ENCODE data around the gene SSTR1. TPM values are rescaled to one million over a fixed set of nuclear protein-coding genes. Genes with fewer than 3 reads are reported as not detected.

The SSTR1 gene
- total RNA-seq, 1 donor from 2014 or later = not detected

DNA sequence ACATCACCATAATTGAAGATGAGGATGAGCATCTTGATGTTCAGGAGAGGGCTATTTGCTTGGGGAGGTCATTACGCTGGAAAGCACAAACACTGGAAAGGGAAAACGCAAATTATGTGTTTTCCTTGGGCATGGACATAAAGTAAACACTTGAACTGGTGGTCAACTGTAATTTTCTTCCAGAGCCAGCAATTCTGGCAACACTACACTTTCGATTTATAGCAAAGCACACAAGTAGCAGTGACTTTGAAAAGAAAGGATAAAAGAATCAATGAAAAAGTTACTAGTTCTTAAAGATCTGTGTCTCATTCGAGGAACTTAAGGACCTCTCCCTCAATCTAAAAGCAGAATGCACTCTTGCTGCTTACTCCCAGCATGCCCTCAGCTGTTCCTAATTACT, 46.0 kb downstream of the SSTR1 start:
- Mint-ChIP-seq H3K27ac (no peak overlapping the region), H3K4me3 (no peak overlapping the region), H3K27me3 (ENCODE audit: insufficient read depth, low read depth) (peaks cover 21% of the 10 kb centered on the region), H3K9me3 (no peaks in the 10 kb centered on the region), H3K4me1 (no peaks in the 10 kb centered on the region), H3K36me3 (no peaks in the 10 kb centered on the region)
- Histone ChIP-seq H3F3A (ENCODE audit: low read depth) (no peaks in the 10 kb centered on the region), H3K9ac (no peak overlapping the region), H3K9me3 (ENCODE audit: low read depth) (no peaks in the 10 kb centered on the region), H3K4me2 (no peak overlapping the region), H3K79me2 (ENCODE audit: low read depth) (no peaks in the 10 kb centered on the region), H3K36me3 (no peaks in the 10 kb centered on the region), H3K4me3 (no peak overlapping the region), H3K27ac (no peak overlapping the region), H2AFZ (replicated peaks) (no peak overlapping the region), H3K27me3 (peaks cover 77% of the 10 kb centered on the region), H3K4me1 (no peaks in the 10 kb centered on the region), H4K20me1 (ENCODE audit: low read depth) (no peaks in the 10 kb centered on the region)
- no peak for DNase-seq (ENCODE audit: low spot score)
- TF ChIP-seq EZH2phosphoT487 (IDR thresholded peaks at IDR 0.05) = no peak
- TF ChIP-seq, protein P1, sequence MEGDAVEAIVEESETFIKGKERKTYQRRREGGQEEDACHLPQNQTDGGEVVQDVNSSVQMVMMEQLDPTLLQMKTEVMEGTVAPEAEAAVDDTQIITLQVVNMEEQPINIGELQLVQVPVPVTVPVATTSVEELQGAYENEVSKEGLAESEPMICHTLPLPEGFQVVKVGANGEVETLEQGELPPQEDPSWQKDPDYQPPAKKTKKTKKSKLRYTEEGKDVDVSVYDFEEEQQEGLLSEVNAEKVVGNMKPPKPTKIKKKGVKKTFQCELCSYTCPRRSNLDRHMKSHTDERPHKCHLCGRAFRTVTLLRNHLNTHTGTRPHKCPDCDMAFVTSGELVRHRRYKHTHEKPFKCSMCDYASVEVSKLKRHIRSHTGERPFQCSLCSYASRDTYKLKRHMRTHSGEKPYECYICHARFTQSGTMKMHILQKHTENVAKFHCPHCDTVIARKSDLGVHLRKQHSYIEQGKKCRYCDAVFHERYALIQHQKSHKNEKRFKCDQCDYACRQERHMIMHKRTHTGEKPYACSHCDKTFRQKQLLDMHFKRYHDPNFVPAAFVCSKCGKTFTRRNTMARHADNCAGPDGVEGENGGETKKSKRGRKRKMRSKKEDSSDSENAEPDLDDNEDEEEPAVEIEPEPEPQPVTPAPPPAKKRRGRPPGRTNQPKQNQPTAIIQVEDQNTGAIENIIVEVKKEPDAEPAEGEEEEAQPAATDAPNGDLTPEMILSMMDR (IDR thresholded peaks at IDR 0.05) = no peak
- no peak for TF ChIP-seq EZH2 (IDR thresholded peaks at IDR 0.05)

DNA sequence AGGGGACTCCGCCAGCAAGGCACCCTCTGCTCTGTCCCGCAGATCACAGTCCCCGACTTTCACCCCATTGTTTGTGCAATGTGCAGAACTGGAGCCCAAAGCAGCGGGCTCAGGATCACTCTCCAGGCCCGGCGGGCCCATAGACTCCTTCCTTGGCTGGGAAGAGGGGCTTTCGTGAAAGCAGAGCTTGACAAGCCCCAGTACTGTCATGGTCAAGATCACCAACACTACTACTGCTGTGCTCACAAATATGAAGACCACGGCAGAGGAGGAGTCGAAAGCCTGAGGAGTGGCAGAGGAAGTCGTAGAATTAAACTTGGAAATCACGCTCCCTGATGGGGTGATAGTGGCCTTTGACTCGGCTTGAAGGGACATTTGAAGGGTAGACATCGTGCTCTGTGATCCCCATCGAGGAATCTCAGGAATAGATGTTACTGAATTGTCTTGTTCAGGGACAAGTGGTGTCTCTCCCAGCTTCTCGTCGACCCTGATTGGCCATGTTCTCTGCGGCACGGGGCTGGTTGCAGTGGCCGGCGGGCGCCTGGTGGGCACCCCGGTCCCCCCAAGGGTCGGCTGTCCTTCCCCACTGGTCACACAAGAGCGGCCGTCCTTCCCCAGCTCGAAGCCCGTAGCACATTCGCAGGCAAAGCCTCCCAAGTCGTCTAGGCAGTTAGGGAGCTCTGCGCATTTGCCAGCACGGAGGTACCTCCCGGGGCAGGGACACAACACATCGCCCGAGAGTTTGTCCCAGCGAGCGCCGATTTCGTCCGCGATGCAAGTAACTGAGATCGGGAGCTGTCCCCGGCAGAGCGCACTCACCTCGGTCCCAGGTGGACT, 47.1 kb downstream of the SSTR1 start:
- H3K4me1 Mint-ChIP-seq = no peaks in the 10 kb centered on the region

DNA sequence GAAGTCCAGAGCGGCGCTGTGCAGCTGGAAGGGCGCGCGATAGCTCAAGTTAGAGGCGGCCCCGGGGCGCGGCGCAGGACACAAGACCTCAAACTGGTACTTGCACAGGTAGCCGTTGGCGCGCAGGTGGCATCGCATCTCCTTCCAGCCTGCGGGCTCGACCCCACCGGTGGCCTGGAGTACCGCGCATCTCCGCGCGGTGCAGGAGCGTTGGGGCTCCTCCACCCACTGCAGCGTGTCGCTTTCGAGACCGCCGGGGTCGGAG, 47.6 kb downstream of the SSTR1 start:
- Histone ChIP-seq H3K36me3 (no peaks in the 10 kb centered on the region), H3K27ac (no peak overlapping the region), H3K4me1 (no peaks in the 10 kb centered on the region), H3K4me2 (peak overlapping the region; percentile 84), H4K20me1 (ENCODE audit: low read depth) (no peaks in the 10 kb centered on the region), H2AFZ (replicated peaks) (peak overlapping the region; percentile 96), H3K79me2 (ENCODE audit: low read depth) (no peaks in the 10 kb centered on the region), H3K9me3 (ENCODE audit: low read depth) (no peaks in the 10 kb centered on the region), H3K27me3 (peaks cover 83% of the 10 kb centered on the region), H3F3A (ENCODE audit: low read depth) (no peaks in the 10 kb centered on the region), H3K9ac (no peak overlapping the region), H3K4me3 (peak overlapping the region; percentile 55)
- DNase-seq (ENCODE audit: low spot score) = no peak
- Mint-ChIP-seq H3K9me3 (no peaks in the 10 kb centered on the region), H3K27ac (no peak overlapping the region), H3K27me3 (ENCODE audit: insufficient read depth, low read depth) (peaks cover 21% of the 10 kb centered on the region), H3K36me3 (no peaks in the 10 kb centered on the region), H3K4me3 (peak overlapping the region; percentile 69), H3K4me1 (no peaks in the 10 kb centered on the region)
- TF ChIP-seq, protein P1 (IDR thresholded peaks at IDR 0.05) = peak; percentile 14
- TF ChIP-seq EZH2phosphoT487 (IDR thresholded peaks at IDR 0.05) (no peak), EZH2 (IDR thresholded peaks at IDR 0.05) (peak; percentile 87)

More for the DNA sequence above, 47.1 kb downstream of the SSTR1 start:
- TF ChIP-seq EZH2phosphoT487 (IDR thresholded peaks at IDR 0.05) = no peak
- TF ChIP-seq EZH2 (IDR thresholded peaks at IDR 0.05) = no peak
- TF ChIP-seq, protein P1 (IDR thresholded peaks at IDR 0.05) = no peak
- H3K4me3 ChIP-seq = peak overlapping the region; percentile 55
- no peaks in the 10 kb centered on the region for H3K36me3 ChIP-seq
- peak overlapping the region; percentile 96 for H2AFZ ChIP-seq (replicated peaks)
- no peaks in the 10 kb centered on the region for H3F3A ChIP-seq (ENCODE audit: low read depth)
- H3K9me3 ChIP-seq (ENCODE audit: low read depth) = no peaks in the 10 kb centered on the region
- H3K9ac ChIP-seq = no peak overlapping the region
- Mint-ChIP-seq H3K36me3 (no peaks in the 10 kb centered on the region), H3K27ac (no peak overlapping the region), H3K4me3 (peak overlapping the region; percentile 69), H3K9me3 (no peaks in the 10 kb centered on the region), H3K27me3 (ENCODE audit: insufficient read depth, low read depth) (peaks cover 21% of the 10 kb centered on the region)
- H3K4me1 ChIP-seq = no peaks in the 10 kb centered on the region
- peaks cover 77% of the 10 kb centered on the region for H3K27me3 ChIP-seq
- no peaks in the 10 kb centered on the region for H4K20me1 ChIP-seq (ENCODE audit: low read depth)
- no peaks in the 10 kb centered on the region for H3K79me2 ChIP-seq (ENCODE audit: low read depth)
- peak; percentile 71 for DNase-seq (ENCODE audit: low spot score)
- H3K4me2 ChIP-seq = peak overlapping the region; percentile 84
- H3K27ac ChIP-seq = no peak overlapping the region
